Caco-2 (cell line): ENCODE measurements around the gene SSBP2. TPM values are rescaled to one million over a fixed set of nuclear protein-coding genes. Genes with fewer than 3 reads are reported as not detected.

Experiments used
- BruUV-seq: library from RNA; stranded (reverse); fragments of 400-500 nt; replicated peaks from 2 replicates; lab custom pipeline; 2021; lab: Mats Ljungman, UMichigan
- CTCF ChIA-PET: fragments of 300-600 bp; sonication (Branson Sonifier 250); formaldehyde crosslinking; loops from one replicate; lab custom pipeline; 2022; ENCODE audit warnings: antibody characterized with exemption; lab: Charles Lee
- POLR2A ChIA-PET: fragments of 300-600 bp; sonication (Branson Sonifier 250); formaldehyde crosslinking; loops from one replicate; lab custom pipeline; 2022; ENCODE audit warnings: antibody characterized with exemption; lab: Charles Lee
- DNase-seq, 2 experiments: peaks; one replicate each; pipeline versions ENCODE4 v3.0.0 to v3.0.0-alpha.2; 2020 to 2022
- H3K27me3 ChIP-seq: replicated peaks from 2 replicates; pipeline ENCODE4 v1.6.0; 2011; ENCODE audit warnings: low read length; ENCODE audit not compliant: control insufficient read depth, insufficient read depth
- H3K36me3 ChIP-seq: 2 replicates; pipeline ENCODE4 v1.5.1; 2011; ENCODE audit warnings: low read length; ENCODE audit not compliant: control insufficient read depth, insufficient read depth
- H3K4me1 ChIP-seq: fragments of 250-450 bp; sonication (Bioruptor Pico); 2 replicates; pipeline ENCODE4 v1.5.1; 2020; ENCODE audit warnings: mild to moderate bottlenecking
- H3K4me3 ChIP-seq: 2 replicates; pipeline ENCODE4 v1.5.1; 2011; ENCODE audit warnings: low read depth, mild to moderate bottlenecking, control low read depth, low read length
- H3K9me3 ChIP-seq: fragments of 250-450 bp; sonication (Bioruptor Pico); 2 replicates; pipeline ENCODE4 v1.5.1; 2020; ENCODE audit warnings: mild to moderate bottlenecking, moderate library complexity
- H3K27ac Mint-ChIP-seq: one replicate; pipeline ENCODE4 v1.8.0; 2022; ENCODE audit warnings: mixed read lengths; ENCODE audit not compliant: unreplicated experiment
- H3K27me3 Mint-ChIP-seq: one replicate; pipeline ENCODE4 v1.8.0; 2022; ENCODE audit warnings: mixed read lengths; ENCODE audit not compliant: insufficient read depth, unreplicated experiment
- H3K36me3 Mint-ChIP-seq: one replicate; pipeline ENCODE4 v1.8.0; 2022; ENCODE audit warnings: mild to moderate bottlenecking, mixed read lengths; ENCODE audit not compliant: insufficient read depth, unreplicated experiment
- H3K4me1 Mint-ChIP-seq: one replicate; pipeline ENCODE4 v1.8.0; 2022; ENCODE audit warnings: low read depth, mixed read lengths; ENCODE audit not compliant: unreplicated experiment
- H3K4me3 Mint-ChIP-seq: one replicate; pipeline ENCODE4 v1.8.0; 2022; ENCODE audit warnings: mild to moderate bottlenecking, moderate library complexity, mixed read lengths; ENCODE audit not compliant: unreplicated experiment
- H3K9me3 Mint-ChIP-seq: one replicate; pipeline ENCODE4 v1.8.0; 2022; ENCODE audit warnings: mixed read lengths; ENCODE audit not compliant: unreplicated experiment
- intact Hi-C: fragments of 100-400 bp; cut with micrococcal nuclease; formaldehyde crosslinking; loops from one replicate; pipeline ENCODE4 v1.10.0; 2022; ENCODE audit not compliant: unreplicated experiment
- total RNA-seq: library from RNA; stranded (reverse); gene quantifications from 2 replicates; pipeline ENCODE4 v1.2.3, GENCODE V29; 2022
- TF ChIP-seq, protein P1 (sequence below), 2 experiments: fragments of 200-600 bp in 1 of 2; IDR thresholded peaks; 1 replicate in 1 of 2; 2 replicates in 1 of 2; pipeline versions ENCODE4 v1.5.1 to v1.8.0; 2011 to 2022; ENCODE audit warnings: antibody characterized with exemption in 1 of 2, control low read depth in 1 of 2, inconsistent platforms in 1 of 2, low read depth in 1 of 2, low read length in 1 of 2, mild to moderate bottlenecking in 1 of 2, moderate library complexity in 1 of 2; ENCODE audit not compliant: insufficient read depth in 1 of 2, severe bottlenecking in 1 of 2, unreplicated experiment in 1 of 2

The SSBP2 gene
- total RNA-seq, 1 experiment from 2014 or later = 2.5 TPM

DNA sequence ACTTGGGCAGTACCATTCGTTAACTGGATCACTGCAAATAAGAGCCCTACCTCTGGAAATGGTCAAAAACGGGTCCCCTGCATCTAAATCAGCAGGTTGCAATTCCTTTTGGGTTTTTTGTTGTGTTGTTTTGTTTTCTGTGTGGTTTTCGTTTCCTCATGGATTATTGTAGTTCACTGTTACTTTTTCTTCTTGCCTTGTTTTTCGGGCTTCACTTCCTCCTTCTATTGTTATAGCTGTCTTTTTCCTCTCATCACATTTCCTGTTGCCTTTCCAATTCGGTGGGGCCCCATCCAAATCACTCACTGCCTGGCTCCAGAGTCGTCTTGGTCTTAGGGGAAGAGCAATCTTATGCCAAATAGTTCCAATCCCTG is 8.7 kb upstream of the SSBP2 start:
- Histone ChIP-seq H3K4me3 (no peak overlapping the region), H3K4me1 (peaks cover 16% of the 10 kb centered on the region), H3K36me3 (no peaks in the 10 kb centered on the region), H3K9me3 (no peaks in the 10 kb centered on the region), H3K27me3 (no peaks in the 10 kb centered on the region)
- intact Hi-C loops = no loop called here
- TF ChIP-seq, protein P1, sequence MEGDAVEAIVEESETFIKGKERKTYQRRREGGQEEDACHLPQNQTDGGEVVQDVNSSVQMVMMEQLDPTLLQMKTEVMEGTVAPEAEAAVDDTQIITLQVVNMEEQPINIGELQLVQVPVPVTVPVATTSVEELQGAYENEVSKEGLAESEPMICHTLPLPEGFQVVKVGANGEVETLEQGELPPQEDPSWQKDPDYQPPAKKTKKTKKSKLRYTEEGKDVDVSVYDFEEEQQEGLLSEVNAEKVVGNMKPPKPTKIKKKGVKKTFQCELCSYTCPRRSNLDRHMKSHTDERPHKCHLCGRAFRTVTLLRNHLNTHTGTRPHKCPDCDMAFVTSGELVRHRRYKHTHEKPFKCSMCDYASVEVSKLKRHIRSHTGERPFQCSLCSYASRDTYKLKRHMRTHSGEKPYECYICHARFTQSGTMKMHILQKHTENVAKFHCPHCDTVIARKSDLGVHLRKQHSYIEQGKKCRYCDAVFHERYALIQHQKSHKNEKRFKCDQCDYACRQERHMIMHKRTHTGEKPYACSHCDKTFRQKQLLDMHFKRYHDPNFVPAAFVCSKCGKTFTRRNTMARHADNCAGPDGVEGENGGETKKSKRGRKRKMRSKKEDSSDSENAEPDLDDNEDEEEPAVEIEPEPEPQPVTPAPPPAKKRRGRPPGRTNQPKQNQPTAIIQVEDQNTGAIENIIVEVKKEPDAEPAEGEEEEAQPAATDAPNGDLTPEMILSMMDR (IDR thresholded peaks at IDR 0.05; ENCODE audit: insufficient read depth in 1 of 2, low read depth in 1 of 2, low read length in 1 of 2, severe bottlenecking in 1 of 2, unreplicated experiment in 1 of 2) = no peak
- H3K9me3 Mint-ChIP-seq = no peaks in the 10 kb centered on the region
- ChIA-PET POLR2A (no interaction called here), CTCF (no interaction called here)
- BruUV-seq = no TSS peak
- H3K4me1 Mint-ChIP-seq = peaks cover 13% of the 10 kb centered on the region
- no peak overlapping the region for H3K27ac Mint-ChIP-seq
- no peak overlapping the region for H3K4me3 Mint-ChIP-seq
- no peaks in the 10 kb centered on the region for H3K27me3 Mint-ChIP-seq
- no peak for DNase-seq
- H3K36me3 Mint-ChIP-seq = no peaks in the 10 kb centered on the region

DNA sequence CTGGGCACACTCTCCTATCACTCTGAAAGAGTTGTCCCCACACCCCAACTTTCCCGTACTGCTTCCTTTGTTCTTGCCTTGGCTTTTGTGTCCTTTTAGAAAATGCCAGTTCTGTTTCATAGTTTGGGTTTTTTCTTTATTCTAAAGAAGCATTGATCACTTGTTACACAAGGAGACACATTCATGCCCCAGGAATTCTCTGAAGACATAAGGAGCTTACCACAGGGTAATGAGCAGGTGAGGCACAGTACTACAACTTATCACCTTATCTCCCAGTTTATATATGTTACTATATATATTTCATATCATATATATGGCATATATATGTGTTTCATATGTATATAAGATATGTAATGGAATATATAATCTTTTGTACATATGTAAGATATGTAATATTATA is 6.5 kb upstream of the SSBP2 start:
- TF ChIP-seq, protein P1 (IDR thresholded peaks at IDR 0.05; ENCODE audit: insufficient read depth in 1 of 2, low read depth in 1 of 2, low read length in 1 of 2, severe bottlenecking in 1 of 2, unreplicated experiment in 1 of 2) = no peak
- Histone ChIP-seq H3K9me3 (no peaks in the 10 kb centered on the region), H3K4me3 (no peak overlapping the region), H3K27me3 (no peaks in the 10 kb centered on the region), H3K4me1 (peaks cover 18% of the 10 kb centered on the region), H3K36me3 (no peaks in the 10 kb centered on the region)
- Mint-ChIP-seq H3K27ac (no peak overlapping the region), H3K9me3 (no peaks in the 10 kb centered on the region), H3K4me3 (no peak overlapping the region), H3K36me3 (no peaks in the 10 kb centered on the region), H3K4me1 (peaks cover 17% of the 10 kb centered on the region), H3K27me3 (no peaks in the 10 kb centered on the region)
- intact Hi-C loops = no loop called here
- ChIA-PET POLR2A (no interaction called here), CTCF (no interaction called here)
- no peak for DNase-seq
- BruUV-seq = no TSS peak

DNA sequence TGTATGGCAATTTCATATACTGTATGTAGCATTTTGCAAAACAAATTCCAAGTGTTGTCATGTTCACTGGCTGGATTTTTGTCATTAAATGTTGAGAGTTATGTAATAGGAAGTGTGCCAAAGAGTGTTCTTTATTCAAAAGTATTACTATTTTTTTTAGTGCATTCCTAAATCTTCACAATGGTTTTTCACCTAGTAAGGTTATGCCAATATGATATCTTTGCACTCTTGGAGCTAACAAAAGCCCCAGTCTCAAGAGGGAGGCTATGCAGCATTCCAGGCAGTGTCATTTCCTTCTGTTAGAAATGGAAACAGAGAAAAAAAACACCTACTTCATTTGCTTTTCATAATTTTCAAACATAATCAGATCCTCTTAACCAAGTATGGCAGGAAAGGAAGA is 5.1 kb upstream of the SSBP2 start:
- intact Hi-C loops = no loop called here
- Histone ChIP-seq H3K27me3 (no peaks in the 10 kb centered on the region), H3K36me3 (no peaks in the 10 kb centered on the region), H3K4me3 (no peak overlapping the region), H3K9me3 (no peaks in the 10 kb centered on the region), H3K4me1 (peaks cover 23% of the 10 kb centered on the region)
- TF ChIP-seq, protein P1 (IDR thresholded peaks at IDR 0.05; ENCODE audit: insufficient read depth in 1 of 2, low read depth in 1 of 2, low read length in 1 of 2, severe bottlenecking in 1 of 2, unreplicated experiment in 1 of 2) = no peak
- Mint-ChIP-seq H3K27ac (no peak overlapping the region), H3K4me3 (no peak overlapping the region), H3K36me3 (no peaks in the 10 kb centered on the region), H3K9me3 (no peaks in the 10 kb centered on the region), H3K4me1 (peaks cover 20% of the 10 kb centered on the region), H3K27me3 (no peaks in the 10 kb centered on the region)
- ChIA-PET CTCF (interaction anchor here (1.0 to 1.9 kb wide), 2 partner anchors 83 to 410 kb away, joined by 3 to 8 read pairs; no protein-coding TSS in a partner anchor), POLR2A (interaction anchor here (1.8 kb wide), 1 partner anchor 96 kb away, joined by 12 read pairs; no protein-coding TSS in a partner anchor)
- no TSS peak for BruUV-seq
- no peak for DNase-seq
